ENCODE data around the gene H2BK1.

The H2BK1 gene

DNA sequence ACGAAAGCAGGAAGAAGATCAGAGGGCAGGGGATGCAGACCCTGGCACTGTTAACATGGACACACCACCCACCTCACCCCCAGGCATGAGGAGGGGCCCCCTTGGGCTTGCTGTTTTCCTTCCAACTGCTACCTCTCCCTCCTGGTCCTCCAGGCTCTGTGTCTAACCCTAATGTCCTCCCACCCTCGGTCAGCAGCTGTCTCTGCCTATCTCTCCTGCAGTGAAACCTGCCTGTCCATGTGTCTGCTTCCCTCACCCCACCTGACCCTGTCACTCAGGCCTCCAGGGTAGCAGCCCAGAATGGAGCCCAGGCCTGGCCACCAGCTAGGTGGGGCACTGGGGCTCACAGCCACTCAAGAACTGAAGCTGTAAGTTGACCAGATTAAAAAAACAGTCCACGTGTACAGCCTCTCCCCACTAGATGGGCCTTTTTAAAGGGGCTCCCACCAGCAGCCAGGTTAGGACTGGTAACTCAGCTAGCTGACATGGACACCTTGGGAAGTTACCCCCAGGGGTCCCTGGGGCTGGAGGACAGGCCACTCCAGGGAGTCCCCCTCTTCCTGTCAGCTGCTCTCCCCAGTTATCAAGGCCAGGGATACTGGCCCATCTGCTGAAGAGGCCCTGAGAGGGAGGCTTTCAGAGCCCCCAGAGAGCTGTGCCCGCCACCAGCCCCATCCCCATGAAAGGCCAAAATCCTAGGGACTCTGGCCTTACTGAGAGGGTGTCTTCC lies 36.7 kb upstream of the H2BK1 start:
- TF ChIP-seq TCF12 (IDR thresholded peaks at IDR 0.05; ENCODE audit: low read depth) (no peak), CREB1 (IDR thresholded peaks at IDR 0.05; ENCODE audit: low read depth) (no peak), RAD21 (IDR thresholded peaks at IDR 0.05; ENCODE audit: low read depth) (no peak), FOXM1 (IDR thresholded peaks at IDR 0.05; ENCODE audit: borderline replicate concordance, low read depth) (no peak), EGR1 (IDR thresholded peaks at IDR 0.05) (no peak), EP300 (IDR thresholded peaks at IDR 0.05; ENCODE audit: borderline replicate concordance) (no peak), TAF1 (IDR thresholded peaks at IDR 0.05; ENCODE audit: low read depth) (no peak), TEAD4 (IDR thresholded peaks at IDR 0.05) (no peak), CEBPB (IDR thresholded peaks at IDR 0.05) (no peak)
- TF ChIP-seq, protein P1, sequence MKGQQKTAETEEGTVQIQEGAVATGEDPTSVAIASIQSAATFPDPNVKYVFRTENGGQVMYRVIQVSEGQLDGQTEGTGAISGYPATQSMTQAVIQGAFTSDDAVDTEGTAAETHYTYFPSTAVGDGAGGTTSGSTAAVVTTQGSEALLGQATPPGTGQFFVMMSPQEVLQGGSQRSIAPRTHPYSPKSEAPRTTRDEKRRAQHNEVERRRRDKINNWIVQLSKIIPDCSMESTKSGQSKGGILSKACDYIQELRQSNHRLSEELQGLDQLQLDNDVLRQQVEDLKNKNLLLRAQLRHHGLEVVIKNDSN (IDR thresholded peaks at IDR 0.05): no peak

DNA sequence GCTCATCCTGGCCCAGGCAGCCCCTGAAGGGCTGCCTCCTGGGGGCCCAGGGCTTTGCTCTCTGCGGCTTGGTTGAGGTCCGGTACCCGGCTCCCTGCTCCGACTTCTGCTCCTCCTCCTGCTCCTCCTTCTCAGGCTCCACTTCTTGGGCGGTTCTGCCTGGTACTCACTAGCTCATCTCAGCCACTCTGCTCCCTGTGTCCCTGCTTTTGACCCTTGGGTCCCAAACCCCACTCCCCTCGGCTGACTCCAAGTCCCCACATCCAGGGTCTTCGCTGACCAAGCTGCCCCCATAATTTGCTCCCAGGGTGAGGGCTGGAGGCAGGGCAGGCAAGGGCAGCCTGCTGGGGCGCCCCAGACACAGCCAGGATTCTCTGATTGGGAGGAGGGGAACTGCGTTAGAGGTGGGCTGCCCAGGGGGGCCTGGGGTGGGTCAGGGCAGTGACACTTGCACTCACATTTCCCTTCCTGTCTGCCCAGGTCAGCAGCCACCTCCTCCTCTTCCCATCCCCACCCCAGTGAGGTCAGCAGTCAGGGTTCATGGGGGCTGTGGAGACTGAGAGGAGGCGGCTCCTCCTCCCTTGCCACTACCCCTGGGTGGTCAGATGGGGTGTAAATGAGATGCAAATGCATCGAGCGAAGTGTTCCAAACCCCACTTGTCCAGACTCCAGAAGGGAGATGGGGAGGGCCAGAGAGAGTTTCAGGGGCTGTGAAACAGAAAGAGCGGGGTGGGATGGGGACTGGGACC lies 36.0 kb upstream of the H2BK1 start:
- no peak for TF ChIP-seq TEAD4 (IDR thresholded peaks at IDR 0.05)

DNA sequence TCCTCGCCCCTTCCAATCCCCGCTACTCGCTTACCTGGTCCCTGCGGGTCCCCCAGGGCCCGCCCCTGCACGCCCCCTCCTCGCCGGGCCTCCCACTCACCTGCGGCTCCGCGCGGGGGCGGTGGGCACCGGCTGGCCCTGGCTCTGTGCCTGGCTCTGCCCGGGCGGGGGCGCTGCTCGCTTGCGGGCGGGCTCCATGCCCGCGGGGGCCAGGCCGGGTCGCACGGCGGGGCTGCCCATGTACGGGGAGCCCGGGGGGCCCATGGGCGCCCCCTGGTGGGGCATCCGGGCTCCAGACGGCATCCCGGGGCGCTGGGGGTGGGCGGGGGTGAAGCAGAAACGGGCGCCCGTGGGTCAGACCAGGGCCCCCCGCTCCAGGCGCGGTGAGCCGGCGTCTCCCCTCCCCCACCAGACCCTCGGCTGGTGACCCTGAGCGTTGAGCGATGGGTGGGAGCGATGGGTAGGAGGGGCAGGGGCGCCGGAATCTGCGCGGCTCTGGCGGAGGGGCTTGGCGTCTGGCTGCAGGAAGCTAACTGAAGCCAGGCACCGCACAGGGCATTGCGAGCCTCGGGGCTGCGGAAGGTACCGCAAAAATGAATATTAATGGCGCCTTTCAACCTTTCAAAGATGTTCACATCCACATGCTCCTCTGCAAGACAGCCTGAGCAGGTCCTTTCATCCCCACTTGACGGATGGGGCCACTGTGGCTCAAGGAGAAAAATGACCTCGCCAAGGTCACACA lies 35.2 kb upstream of the H2BK1 start:
- TF ChIP-seq ZBTB7A (IDR thresholded peaks at IDR 0.05; ENCODE audit: low read depth) (no peak), EGR1 (IDR thresholded peaks at IDR 0.05) (peak; percentile 79), RAD21 (IDR thresholded peaks at IDR 0.05; ENCODE audit: low read depth) (peak; percentile 23; the same call in 1 of the 2 replicates)

DNA sequence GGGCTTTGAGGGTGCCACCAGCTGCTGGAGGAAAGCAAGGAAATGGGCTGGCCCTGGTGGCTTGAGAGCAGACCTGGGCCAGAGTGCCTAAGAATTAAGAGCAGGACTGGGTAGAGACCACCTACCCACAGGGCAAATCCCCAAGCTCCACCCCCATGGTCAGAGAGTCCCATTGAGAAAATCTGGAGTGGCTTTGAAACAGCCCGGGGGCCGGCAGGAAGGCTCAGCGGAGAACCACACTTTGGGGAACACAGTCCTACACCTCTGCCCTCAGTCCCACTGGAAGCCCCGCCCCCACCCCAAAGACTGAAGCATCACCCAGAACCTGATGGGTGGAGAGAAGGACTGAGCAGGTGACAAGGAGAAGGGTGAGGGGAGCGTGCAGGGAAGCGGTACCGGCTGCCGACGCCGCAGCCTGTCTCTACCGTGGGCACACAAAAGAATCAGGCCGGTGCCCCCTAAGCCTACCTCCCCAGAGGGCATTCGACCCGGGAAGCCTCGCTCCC lies 34.6 kb upstream of the H2BK1 start:
- TF ChIP-seq FOXM1 (IDR thresholded peaks at IDR 0.05; ENCODE audit: borderline replicate concordance, low read depth): no peak
- TF ChIP-seq CEBPB (IDR thresholded peaks at IDR 0.05): no peak
- no peak for TF ChIP-seq TEAD4 (IDR thresholded peaks at IDR 0.05)
- TF ChIP-seq, protein P2, sequence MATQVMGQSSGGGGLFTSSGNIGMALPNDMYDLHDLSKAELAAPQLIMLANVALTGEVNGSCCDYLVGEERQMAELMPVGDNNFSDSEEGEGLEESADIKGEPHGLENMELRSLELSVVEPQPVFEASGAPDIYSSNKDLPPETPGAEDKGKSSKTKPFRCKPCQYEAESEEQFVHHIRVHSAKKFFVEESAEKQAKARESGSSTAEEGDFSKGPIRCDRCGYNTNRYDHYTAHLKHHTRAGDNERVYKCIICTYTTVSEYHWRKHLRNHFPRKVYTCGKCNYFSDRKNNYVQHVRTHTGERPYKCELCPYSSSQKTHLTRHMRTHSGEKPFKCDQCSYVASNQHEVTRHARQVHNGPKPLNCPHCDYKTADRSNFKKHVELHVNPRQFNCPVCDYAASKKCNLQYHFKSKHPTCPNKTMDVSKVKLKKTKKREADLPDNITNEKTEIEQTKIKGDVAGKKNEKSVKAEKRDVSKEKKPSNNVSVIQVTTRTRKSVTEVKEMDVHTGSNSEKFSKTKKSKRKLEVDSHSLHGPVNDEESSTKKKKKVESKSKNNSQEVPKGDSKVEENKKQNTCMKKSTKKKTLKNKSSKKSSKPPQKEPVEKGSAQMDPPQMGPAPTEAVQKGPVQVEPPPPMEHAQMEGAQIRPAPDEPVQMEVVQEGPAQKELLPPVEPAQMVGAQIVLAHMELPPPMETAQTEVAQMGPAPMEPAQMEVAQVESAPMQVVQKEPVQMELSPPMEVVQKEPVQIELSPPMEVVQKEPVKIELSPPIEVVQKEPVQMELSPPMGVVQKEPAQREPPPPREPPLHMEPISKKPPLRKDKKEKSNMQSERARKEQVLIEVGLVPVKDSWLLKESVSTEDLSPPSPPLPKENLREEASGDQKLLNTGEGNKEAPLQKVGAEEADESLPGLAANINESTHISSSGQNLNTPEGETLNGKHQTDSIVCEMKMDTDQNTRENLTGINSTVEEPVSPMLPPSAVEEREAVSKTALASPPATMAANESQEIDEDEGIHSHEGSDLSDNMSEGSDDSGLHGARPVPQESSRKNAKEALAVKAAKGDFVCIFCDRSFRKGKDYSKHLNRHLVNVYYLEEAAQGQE (IDR thresholded peaks at IDR 0.05; ENCODE audit: low read depth): no peak
- no peak for TF ChIP-seq ZBTB7A (IDR thresholded peaks at IDR 0.05; ENCODE audit: low read depth)
- TF ChIP-seq, protein P3, sequence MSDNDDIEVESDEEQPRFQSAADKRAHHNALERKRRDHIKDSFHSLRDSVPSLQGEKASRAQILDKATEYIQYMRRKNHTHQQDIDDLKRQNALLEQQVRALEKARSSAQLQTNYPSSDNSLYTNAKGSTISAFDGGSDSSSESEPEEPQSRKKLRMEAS (IDR thresholded peaks at IDR 0.05): no peak
- TF ChIP-seq YY1 (IDR thresholded peaks at IDR 0.05; ENCODE audit: low read depth): no peak
- TF ChIP-seq CREB1 (IDR thresholded peaks at IDR 0.05; ENCODE audit: low read depth): no peak
- TF ChIP-seq, protein P1 (IDR thresholded peaks at IDR 0.05): no peak
- TF ChIP-seq EP300 (IDR thresholded peaks at IDR 0.05; ENCODE audit: borderline replicate concordance): no peak
- no peak for TF ChIP-seq EGR1 (IDR thresholded peaks at IDR 0.05)
- TF ChIP-seq RAD21 (IDR thresholded peaks at IDR 0.05; ENCODE audit: low read depth): no peak
- TF ChIP-seq NFIC (IDR thresholded peaks at IDR 0.05): no peak
- no peak for TF ChIP-seq TCF12 (IDR thresholded peaks at IDR 0.05; ENCODE audit: low read depth)
- no peak for TF ChIP-seq TAF1 (IDR thresholded peaks at IDR 0.05; ENCODE audit: low read depth)

DNA sequence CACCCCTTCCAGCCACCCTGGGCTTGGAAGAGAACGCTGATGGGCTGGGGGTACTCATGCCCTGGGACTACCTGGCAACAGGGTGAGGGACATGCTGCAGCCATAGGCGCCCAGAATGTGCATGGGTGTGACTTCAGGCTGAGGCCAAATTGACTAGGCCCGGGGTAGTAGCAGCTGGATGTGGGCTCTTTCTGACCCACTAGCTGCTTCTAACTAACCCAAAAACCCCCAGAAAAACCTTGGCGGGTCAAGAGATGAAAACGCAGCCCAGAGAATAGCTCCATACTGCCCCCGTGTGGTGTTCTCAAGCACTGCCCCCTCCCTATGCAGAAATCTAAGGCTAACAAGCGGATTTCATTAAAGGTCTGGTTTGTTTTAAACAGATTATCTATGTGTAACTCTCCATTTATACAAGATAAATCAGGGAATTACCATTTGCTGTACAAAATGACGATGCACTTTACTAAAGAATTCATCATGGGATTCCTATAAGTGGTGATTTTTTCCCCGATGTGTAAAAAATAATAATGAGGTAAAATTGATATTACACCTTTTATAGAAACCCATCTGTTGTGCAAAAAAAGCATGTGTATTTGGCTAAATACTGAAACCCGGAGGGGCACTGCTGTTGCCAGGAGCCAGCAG lies 34.0 kb upstream of the H2BK1 start:
- TF ChIP-seq YY1 (IDR thresholded peaks at IDR 0.05; ENCODE audit: low read depth) (no peak), RAD21 (IDR thresholded peaks at IDR 0.05; ENCODE audit: low read depth) (peak; percentile 49; the same call in 1 of the 2 replicates)

DNA sequence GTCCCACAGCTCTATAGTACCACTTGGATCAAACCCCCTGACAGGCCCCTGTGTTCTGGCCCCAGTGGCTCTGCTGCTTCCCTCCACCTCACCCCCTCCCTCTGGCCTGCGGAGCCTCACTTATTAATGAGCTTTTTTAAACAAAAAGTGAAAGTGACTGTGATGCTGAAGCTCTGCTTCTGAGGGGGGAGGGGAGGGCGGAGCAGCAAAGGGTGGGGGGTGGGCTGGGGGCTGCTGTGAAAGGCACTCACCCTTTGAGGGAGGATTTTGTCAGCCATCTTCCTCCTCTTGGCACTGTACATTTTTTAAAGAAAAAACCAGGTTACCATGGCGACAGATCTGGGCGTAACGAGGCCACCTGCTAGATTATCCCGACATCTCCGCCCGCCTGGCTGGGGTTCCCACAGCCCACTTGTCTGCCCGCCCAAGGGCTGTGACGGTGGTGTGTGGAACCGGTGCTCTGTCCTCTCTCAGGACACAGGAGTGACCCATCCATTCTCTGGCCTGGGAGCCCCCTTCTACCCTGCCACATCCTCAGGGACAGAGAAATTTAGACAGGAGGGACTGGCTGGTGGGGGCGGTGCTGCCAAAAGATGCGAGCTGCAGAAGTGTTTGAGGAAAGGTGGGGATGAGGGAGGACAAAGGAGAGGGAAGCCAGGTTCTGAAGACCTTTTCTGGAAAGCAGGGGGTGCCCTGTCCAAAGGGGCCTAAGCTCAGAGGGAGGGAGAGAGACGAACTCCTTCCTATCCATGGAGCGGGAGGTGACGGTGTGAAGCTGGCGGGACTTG lies 33.3 kb upstream of the H2BK1 start:
- no peak for TF ChIP-seq TAF1 (IDR thresholded peaks at IDR 0.05; ENCODE audit: low read depth)
- TF ChIP-seq CEBPB (IDR thresholded peaks at IDR 0.05): no peak
- TF ChIP-seq, protein P1 (IDR thresholded peaks at IDR 0.05): no peak
- no peak for TF ChIP-seq EP300 (IDR thresholded peaks at IDR 0.05; ENCODE audit: borderline replicate concordance)
- TF ChIP-seq RAD21 (IDR thresholded peaks at IDR 0.05; ENCODE audit: low read depth): no peak
- TF ChIP-seq ZBTB7A (IDR thresholded peaks at IDR 0.05; ENCODE audit: low read depth): no peak
- TF ChIP-seq YY1 (IDR thresholded peaks at IDR 0.05; ENCODE audit: low read depth): no peak
- TF ChIP-seq EGR1 (IDR thresholded peaks at IDR 0.05): no peak

Measured in Ishikawa (cell line).